Measurements from ENCODE around the gene GPR87.
A peak's percentile ranks its signal among the peaks of the same experiment; 100 is the strongest.

The GPR87 gene

GRCh38 chr3:151293127-151293526 lies 23.5 kb downstream of the GPR87 start:
- no peak overlapping the region for H3K4me3 ChIP-seq (ENCODE audit: low read length)
- peak; percentile 29 for DNase-seq (ENCODE audit: low read depth)
- no peak for TF ChIP-seq CTCF (IDR thresholded peaks at IDR 0.05; ENCODE audit: insufficient read depth, low read depth, low read length, missing control alignments)

GRCh38 chr3:151290673-151291072 lies 25.9 kb downstream of the GPR87 start:
- H3K4me3 ChIP-seq (ENCODE audit: low read length), result no peak overlapping the region
- peak; percentile 54 for TF ChIP-seq CTCF (IDR thresholded peaks at IDR 0.05; ENCODE audit: insufficient read depth, low read depth, low read length, missing control alignments)
- DNase-seq (ENCODE audit: low read depth), result peak; percentile 39

- no peak overlapping the region for H3K4me3 ChIP-seq (ENCODE audit: low read length)
- no peak for DNase-seq (ENCODE audit: low read depth)
- no peak for TF ChIP-seq CTCF (IDR thresholded peaks at IDR 0.05; ENCODE audit: insufficient read depth, low read depth, low read length, missing control alignments)
These were observed 27.2 kb downstream of the GPR87 start for GRCh38 chr3:151289445-151289844.

- no peak for TF ChIP-seq CTCF (IDR thresholded peaks at IDR 0.05; ENCODE audit: insufficient read depth, low read depth, low read length, missing control alignments)
- no peak for DNase-seq (ENCODE audit: low read depth)
These were observed 30.7 kb downstream of the GPR87 start for GRCh38 chr3:151285940-151286339.

GRCh38 chr3:151283907-151284461 lies 32.6 kb downstream of the GPR87 start:
- peak; percentile 60 for DNase-seq (ENCODE audit: low read depth)
- no peak overlapping the region for H3K4me3 ChIP-seq (ENCODE audit: low read length)
- TF ChIP-seq CTCF (IDR thresholded peaks at IDR 0.05; ENCODE audit: insufficient read depth, low read depth, low read length, missing control alignments), result no peak

More at GRCh38 chr3:151285940-151286339, 30.7 kb downstream of the GPR87 start:
- H3K4me3 ChIP-seq (ENCODE audit: low read length), result no peak overlapping the region

- DNase-seq (ENCODE audit: low read depth), result no peak
- TF ChIP-seq CTCF (IDR thresholded peaks at IDR 0.05; ENCODE audit: insufficient read depth, low read depth, low read length, missing control alignments), result no peak
These were observed 33.2 kb downstream of the GPR87 start for GRCh38 chr3:151283387-151283786.

GRCh38 chr3:151282921-151283320 lies 33.7 kb downstream of the GPR87 start:
- DNase-seq (ENCODE audit: low read depth), result peak; percentile 72
- peak; percentile 56 for TF ChIP-seq CTCF (IDR thresholded peaks at IDR 0.05; ENCODE audit: insufficient read depth, low read depth, low read length, missing control alignments)
- H3K4me3 ChIP-seq (ENCODE audit: low read length), result no peak overlapping the region

More at GRCh38 chr3:151283387-151283786, 33.2 kb downstream of the GPR87 start:
- H3K4me3 ChIP-seq (ENCODE audit: low read length), result no peak overlapping the region
